Activated naive CD8-positive, alpha-beta T cell treated with anti-CD3 and anti-CD28 coated beads, Interleukin-2, amount 50 U/mL, for 16 hours (primary cell): ENCODE measurements around the gene PHKA2.

ENCODE experiments used
- DNase-seq: peaks from one replicate; pipeline ENCODE4 v3.0.0-alpha.2; 2020; ENCODE audit warnings: low read depth, low spot score

The PHKA2 gene

GRCh38 chrX:18931972-18932371 is 51.9 kb downstream of the PHKA2 start:
- DNase-seq, result no peak

- no peak for DNase-seq
Measured at GRCh38 chrX:18929775-18930174, 54.1 kb downstream of the PHKA2 start.

- no peak for DNase-seq
Measured at GRCh38 chrX:18927558-18927957, 56.4 kb downstream of the PHKA2 start.

GRCh38 chrX:18924507-18925088 is 59.3 kb downstream of the PHKA2 start:
- DNase-seq, result no peak

GRCh38 chrX:18920566-18920965 is 63.3 kb downstream of the PHKA2 start:
- DNase-seq, result no peak

- no peak for DNase-seq
Measured at GRCh38 chrX:18920079-18920478, 63.8 kb downstream of the PHKA2 start.

GRCh38 chrX:18917831-18918230 is 66.1 kb downstream of the PHKA2 start:
- no peak for DNase-seq

- DNase-seq, result no peak
Measured at GRCh38 chrX:18906286-18906685, 77.6 kb downstream of the PHKA2 start.

- DNase-seq, result no peak
Measured at GRCh38 chrX:18900401-18900976, 83.4 kb downstream of the PHKA2 start.

GRCh38 chrX:18899796-18900380 is 84.0 kb downstream of the PHKA2 start:
- DNase-seq, result no peak

- DNase-seq, result no peak
Measured at GRCh38 chrX:18898492-18898891, 85.4 kb downstream of the PHKA2 start.

GRCh38 chrX:18898091-18898490 is 85.8 kb downstream of the PHKA2 start:
- no peak for DNase-seq

- no peak for DNase-seq
Measured at GRCh38 chrX:18897611-18898010, 86.3 kb downstream of the PHKA2 start.

- no peak for DNase-seq
Measured at GRCh38 chrX:18896680-18897544, 87.0 kb downstream of the PHKA2 start.

GRCh38 chrX:18895189-18895951 is 88.5 kb downstream of the PHKA2 start:
- DNase-seq, result no peak

- DNase-seq, result no peak
Measured at GRCh38 chrX:18894156-18894555, 89.8 kb downstream of the PHKA2 start.

- no peak for DNase-seq
Measured at GRCh38 chrX:18893536-18893935, 90.4 kb downstream of the PHKA2 start.

GRCh38 chrX:18892899-18893298 is 91.0 kb downstream of the PHKA2 start:
- no peak for DNase-seq

- DNase-seq, result no peak
Measured at GRCh38 chrX:18891548-18891945, 92.4 kb downstream of the PHKA2 start.

GRCh38 chrX:18890724-18891547 is 93.0 kb downstream of the PHKA2 start:
- DNase-seq, result no peak

GRCh38 chrX:18890049-18890381 is 93.9 kb downstream of the PHKA2 start:
- no peak for DNase-seq
